ENCODE data around the gene SEMA4A.
"Not testable (repeated sequence)": the region's sequence is repeated elsewhere in the genome, so short reads cannot be mapped to it uniquely, and the experiment has no call there.

SEMA4A gene

GRCh38 chr1:156162430-156163037, 9.1 kb downstream of the SEMA4A start:
- no peak for DNase-seq

GRCh38 chr1:156163712-156164111, 10.3 kb downstream of the SEMA4A start:
- DNase-seq, result no peak

- no peak for DNase-seq
These were observed 10.9 kb downstream of the SEMA4A start for GRCh38 chr1:156164125-156164831.

- DNase-seq, result no peak
These were observed 11.7 kb downstream of the SEMA4A start for GRCh38 chr1:156165083-156165482.

- no peak for DNase-seq
These were observed 14.2 kb downstream of the SEMA4A start for GRCh38 chr1:156167536-156167935.

GRCh38 chr1:156172696-156173470, 19.5 kb downstream of the SEMA4A start:
- DNase-seq, result no peak

GRCh38 chr1:156176610-156177210, 23.3 kb downstream of the SEMA4A start:
- DNase-seq, result no peak

GRCh38 chr1:156177919-156178654, 24.7 kb downstream of the SEMA4A start:
- no peak for DNase-seq

GRCh38 chr1:156180471-156180870, 27.1 kb downstream of the SEMA4A start:
- DNase-seq, result no peak

GRCh38 chr1:156181391-156181924, 28.1 kb downstream of the SEMA4A start:
- DNase-seq, result not testable (repeated sequence)

- DNase-seq, result not testable (repeated sequence)
These were observed 28.8 kb downstream of the SEMA4A start for GRCh38 chr1:156182010-156182779.

- not testable (repeated sequence) for DNase-seq
These were observed 33.2 kb downstream of the SEMA4A start for GRCh38 chr1:156186347-156187177.

GRCh38 chr1:156190265-156190664, 36.9 kb downstream of the SEMA4A start:
- not testable (repeated sequence) for DNase-seq

- no peak for DNase-seq
These were observed 38.0 kb downstream of the SEMA4A start for GRCh38 chr1:156191292-156191964.

- DNase-seq, result no peak
These were observed 39.8 kb downstream of the SEMA4A start for GRCh38 chr1:156193208-156193487.

- DNase-seq, result peak; percentile 97
These were observed 40.3 kb downstream of the SEMA4A start, which contains the start of gene SLC25A44 for GRCh38 chr1:156193488-156194299. Gene SLC25A44, plus strand, starts transcription at chr1:156194104. Its CDS starts 5,744 bp downstream, at chr1:156199848.

GRCh38 chr1:156194300-156194652, 40.9 kb downstream of the SEMA4A start:
- DNase-seq, result no peak

- no peak for DNase-seq
These were observed 42.5 kb downstream of the SEMA4A start for GRCh38 chr1:156195853-156196252.

GRCh38 chr1:156196445-156196844, 43.1 kb downstream of the SEMA4A start:
- DNase-seq, result no peak
